ENCODE results near the gene TM9SF4.

- no peak for TF ChIP-seq POLR2A (IDR thresholded peaks at IDR 0.05; ENCODE audit: low read depth, low read length)
- TF ChIP-seq TAF1 (IDR thresholded peaks at IDR 0.05; ENCODE audit: low read depth, low read length): no peak
- TF ChIP-seq PAX5 (IDR thresholded peaks at IDR 0.05; ENCODE audit: insufficient read depth, low read length, severe bottlenecking): no peak
- no peak for TF ChIP-seq POLR2AphosphoS5 (IDR thresholded peaks at IDR 0.05; ENCODE audit: low read depth, low read length)
- TF ChIP-seq SPI1 (IDR thresholded peaks at IDR 0.05; ENCODE audit: low read depth, low read length): no peak
Measured at GRCh38 chr20:32064667-32065066, 44.8 kb upstream of the TM9SF4 start.

All from GM12891 (cell line).